ENCODE data around the gene DPPA3. TPM values are rescaled to one million over a fixed set of nuclear protein-coding genes. Genes with fewer than 3 reads are reported as not detected.
A peak's percentile ranks its signal among the peaks of the same experiment; 100 is the strongest.

Gene DPPA3
- total RNA-seq, 1 donor from 2014 or later = not detected

GRCh38 chr12:7731486-7731885, 20.3 kb downstream of the DPPA3 start:
- Mint-ChIP-seq H3K36me3 (ENCODE audit: low read depth) (no peaks in the 10 kb centered on the region), H3K4me3 (no peak overlapping the region), H3K27ac (ENCODE audit: unreplicated experiment) (peak overlapping the region; percentile 76), H3K9me3 (peaks cover 3% of the 10 kb centered on the region), H3K4me1 (peaks cover 19% of the 10 kb centered on the region), H3K27me3 (ENCODE audit: low read depth) (no peaks in the 10 kb centered on the region)
- no peak for TF ChIP-seq CTCF (conservative IDR thresholded peaks at IDR 0.05)
- DNase-seq (ENCODE audit: low read depth, low spot score) = no peak

DNA sequence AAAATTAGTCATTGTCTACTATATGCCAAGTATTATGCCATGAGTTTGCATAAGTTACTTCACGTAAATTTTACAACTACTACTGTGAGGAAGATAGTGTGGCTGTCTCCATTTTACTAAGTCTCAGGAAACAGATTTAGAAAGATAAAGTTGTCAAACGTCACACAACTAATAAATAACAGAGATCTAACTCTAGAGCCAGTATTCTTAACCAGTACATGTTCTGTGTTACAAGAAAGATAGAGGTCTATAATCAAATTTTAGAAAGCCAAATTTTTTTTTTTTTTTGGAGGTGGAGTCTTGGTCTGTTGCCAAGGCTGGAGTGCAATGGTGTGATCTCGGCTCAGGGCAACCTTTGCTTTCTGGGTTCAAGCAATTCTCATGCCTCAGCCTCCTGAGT, 21.8 kb downstream of the DPPA3 start:
- Mint-ChIP-seq H3K27me3 (ENCODE audit: low read depth) (no peaks in the 10 kb centered on the region), H3K36me3 (ENCODE audit: low read depth) (no peaks in the 10 kb centered on the region), H3K4me1 (peaks cover 19% of the 10 kb centered on the region), H3K27ac (ENCODE audit: unreplicated experiment) (no peak overlapping the region), H3K4me3 (no peak overlapping the region), H3K9me3 (no peaks in the 10 kb centered on the region)
- no peak for DNase-seq (ENCODE audit: low read depth, low spot score)
- TF ChIP-seq CTCF (conservative IDR thresholded peaks at IDR 0.05) = no peak

DNA sequence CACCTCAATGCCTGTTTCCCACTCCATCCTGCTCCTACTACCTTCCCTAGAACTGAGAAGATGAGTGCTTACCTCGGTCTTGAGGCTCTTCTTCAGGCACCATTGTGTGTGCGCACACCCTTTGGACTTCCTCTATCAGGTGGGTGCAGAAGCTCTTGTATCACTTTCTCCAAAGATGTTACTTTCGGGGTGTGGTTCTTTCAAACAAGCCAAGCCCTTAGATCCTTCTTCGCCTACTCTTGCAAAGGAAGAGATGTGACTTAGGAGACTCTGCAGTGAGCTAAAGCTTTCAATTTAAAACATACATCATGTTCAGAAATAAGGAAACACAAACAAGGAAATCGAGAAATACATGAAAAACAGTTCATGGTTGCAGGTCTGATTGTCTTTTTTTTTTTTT, 36.0 kb downstream of the DPPA3 start, which contains the start of gene CLEC4C:
Gene CLEC4C, minus strand, starts transcription at position 130 of the 400 bp plus-strand sequence. Its CDS starts 27 bp downstream, at position 103.
- Mint-ChIP-seq H3K9me3 (peaks cover 6% of the 10 kb centered on the region), H3K4me1 (no peaks in the 10 kb centered on the region), H3K27me3 (ENCODE audit: low read depth) (no peaks in the 10 kb centered on the region), H3K4me3 (no peak within 1 kb of the TSS), H3K36me3 (ENCODE audit: low read depth) (no peaks in the 10 kb centered on the region), H3K27ac (ENCODE audit: unreplicated experiment) (no peak within 1 kb of the TSS)
- DNase-seq (ENCODE audit: low read depth, low spot score) = no peak
- TF ChIP-seq CTCF (conservative IDR thresholded peaks at IDR 0.05) = no peak

DNA sequence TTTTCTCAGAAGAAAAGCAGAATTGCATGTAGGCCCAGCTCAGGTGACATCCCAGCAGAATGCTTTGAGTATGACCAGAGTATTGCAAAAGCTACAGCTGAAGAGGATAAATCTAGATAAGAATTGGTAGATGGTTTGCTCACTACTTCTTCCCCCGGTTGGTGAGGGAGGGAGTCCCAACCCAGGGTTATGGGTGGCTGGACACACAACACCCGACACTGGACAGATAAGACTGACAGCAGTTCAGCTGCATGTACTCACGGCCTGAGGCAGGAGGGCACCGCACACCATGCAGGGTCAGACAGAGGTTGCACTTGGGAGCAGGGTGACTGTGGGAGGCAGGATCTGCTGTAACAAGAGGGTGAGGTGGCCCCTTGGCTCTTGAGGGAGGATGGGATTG, 37.6 kb downstream of the DPPA3 start:
- no peak for DNase-seq (ENCODE audit: low read depth, low spot score)
- Mint-ChIP-seq H3K36me3 (ENCODE audit: low read depth) (no peaks in the 10 kb centered on the region), H3K4me3 (no peak overlapping the region), H3K27me3 (ENCODE audit: low read depth) (no peaks in the 10 kb centered on the region), H3K4me1 (no peaks in the 10 kb centered on the region), H3K9me3 (no peaks in the 10 kb centered on the region), H3K27ac (ENCODE audit: unreplicated experiment) (no peak overlapping the region)
- TF ChIP-seq CTCF (conservative IDR thresholded peaks at IDR 0.05) = no peak

GRCh38 chr12:7749442-7749841, 38.2 kb downstream of the DPPA3 start:
- Mint-ChIP-seq H3K27ac (ENCODE audit: unreplicated experiment) (no peak overlapping the region), H3K9me3 (no peaks in the 10 kb centered on the region), H3K36me3 (ENCODE audit: low read depth) (no peaks in the 10 kb centered on the region), H3K27me3 (ENCODE audit: low read depth) (no peaks in the 10 kb centered on the region), H3K4me3 (no peak overlapping the region), H3K4me1 (no peaks in the 10 kb centered on the region)
- no peak for DNase-seq (ENCODE audit: low read depth, low spot score)
- no peak for TF ChIP-seq CTCF (conservative IDR thresholded peaks at IDR 0.05)

DNA sequence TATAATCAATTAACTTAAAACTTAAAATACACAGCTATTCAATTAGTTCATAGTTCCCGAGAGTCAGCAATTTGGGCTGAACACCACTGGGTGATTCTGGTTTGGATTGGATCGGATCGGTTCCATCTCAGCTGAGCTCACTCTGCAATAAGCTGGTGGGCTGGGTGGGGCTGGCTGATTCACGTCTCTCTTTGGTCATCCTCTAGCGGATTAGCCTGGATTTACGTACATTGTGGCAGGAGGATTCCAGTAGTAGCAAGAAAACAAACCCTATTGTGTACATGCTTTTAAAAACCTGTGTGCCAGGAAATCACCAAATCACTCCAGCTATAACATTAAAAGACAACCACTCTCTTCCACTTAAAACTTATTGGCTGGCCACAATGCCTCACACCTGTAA, 39.1 kb downstream of the DPPA3 start:
- Mint-ChIP-seq H3K9me3 (no peaks in the 10 kb centered on the region), H3K27me3 (ENCODE audit: low read depth) (no peaks in the 10 kb centered on the region), H3K36me3 (ENCODE audit: low read depth) (no peaks in the 10 kb centered on the region), H3K27ac (ENCODE audit: unreplicated experiment) (no peak overlapping the region), H3K4me3 (no peak overlapping the region), H3K4me1 (no peaks in the 10 kb centered on the region)
- no peak for DNase-seq (ENCODE audit: low read depth, low spot score)
- TF ChIP-seq CTCF (conservative IDR thresholded peaks at IDR 0.05) = no peak

Data from neural crest cell (in vitro differentiated cells).